ENCODE data around the gene KRTAP12-1. TPM values are rescaled to one million over a fixed set of nuclear protein-coding genes. Genes with fewer than 3 reads are reported as not detected.
A peak's percentile ranks its signal among the peaks of the same experiment; 100 is the strongest.

The KRTAP12-1 gene
- total RNA-seq, 1 donor from 2014 or later: not detected

DNA sequence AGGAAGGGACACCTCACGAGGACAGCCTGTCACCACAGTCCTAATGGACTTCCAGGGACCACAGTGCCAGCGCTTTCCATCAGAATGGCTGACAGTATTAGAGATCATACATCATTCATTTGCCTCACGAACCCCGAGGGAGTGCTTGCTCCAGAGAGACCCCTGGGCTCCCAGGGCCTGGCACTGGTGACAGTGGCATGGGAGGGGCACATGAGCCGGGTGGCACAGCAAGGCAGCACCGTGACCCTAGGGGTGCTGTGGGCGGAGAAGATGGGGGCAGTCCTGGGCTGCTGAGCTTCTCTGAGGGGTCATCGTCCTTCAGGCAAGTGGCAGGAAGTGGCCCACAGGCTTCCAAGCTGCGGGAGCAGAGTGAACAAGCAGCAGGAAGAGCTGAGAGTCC is 45.8 kb upstream of the KRTAP12-1 start:
- peak; percentile 67 for DNase-seq (ENCODE audit: extremely low spot score, unreplicated experiment)
- Mint-ChIP-seq H3K4me1 (ENCODE audit: unreplicated experiment) (peaks cover 6% of the 10 kb centered on the region), H3K27ac (no peak overlapping the region), H3K27me3 (peaks cover 36% of the 10 kb centered on the region), H3K36me3 (no peaks in the 10 kb centered on the region), H3K4me3 (no peak overlapping the region), H3K9me3 (no peaks in the 10 kb centered on the region)
- TF ChIP-seq, protein P1, sequence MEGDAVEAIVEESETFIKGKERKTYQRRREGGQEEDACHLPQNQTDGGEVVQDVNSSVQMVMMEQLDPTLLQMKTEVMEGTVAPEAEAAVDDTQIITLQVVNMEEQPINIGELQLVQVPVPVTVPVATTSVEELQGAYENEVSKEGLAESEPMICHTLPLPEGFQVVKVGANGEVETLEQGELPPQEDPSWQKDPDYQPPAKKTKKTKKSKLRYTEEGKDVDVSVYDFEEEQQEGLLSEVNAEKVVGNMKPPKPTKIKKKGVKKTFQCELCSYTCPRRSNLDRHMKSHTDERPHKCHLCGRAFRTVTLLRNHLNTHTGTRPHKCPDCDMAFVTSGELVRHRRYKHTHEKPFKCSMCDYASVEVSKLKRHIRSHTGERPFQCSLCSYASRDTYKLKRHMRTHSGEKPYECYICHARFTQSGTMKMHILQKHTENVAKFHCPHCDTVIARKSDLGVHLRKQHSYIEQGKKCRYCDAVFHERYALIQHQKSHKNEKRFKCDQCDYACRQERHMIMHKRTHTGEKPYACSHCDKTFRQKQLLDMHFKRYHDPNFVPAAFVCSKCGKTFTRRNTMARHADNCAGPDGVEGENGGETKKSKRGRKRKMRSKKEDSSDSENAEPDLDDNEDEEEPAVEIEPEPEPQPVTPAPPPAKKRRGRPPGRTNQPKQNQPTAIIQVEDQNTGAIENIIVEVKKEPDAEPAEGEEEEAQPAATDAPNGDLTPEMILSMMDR (conservative IDR thresholded peaks at IDR 0.05): no peak

DNA sequence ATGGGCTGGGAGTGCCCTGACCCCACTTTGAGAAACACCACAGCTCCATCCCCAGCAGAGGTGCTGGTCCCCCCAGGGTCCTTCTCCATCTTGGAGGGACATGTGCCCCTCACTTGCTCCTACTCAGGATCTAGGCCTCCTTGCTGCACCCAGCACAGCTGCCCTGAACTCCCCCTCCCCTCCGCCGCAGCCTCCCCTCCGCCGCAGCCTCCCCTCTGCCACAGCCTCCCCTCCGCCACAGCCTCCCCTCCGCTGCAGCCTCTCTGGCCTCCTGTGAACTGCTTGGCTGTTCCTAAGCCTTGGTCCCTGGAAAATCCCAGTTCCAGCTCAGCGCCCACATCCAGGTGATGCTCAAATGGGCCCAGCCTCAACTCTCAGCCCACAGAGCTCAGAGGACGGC is 45.4 kb upstream of the KRTAP12-1 start:
- DNase-seq (ENCODE audit: extremely low spot score, unreplicated experiment): peak; percentile 60
- no peak overlapping the region for H3K4me3 Mint-ChIP-seq
- no peaks in the 10 kb centered on the region for H3K36me3 Mint-ChIP-seq
- H3K27ac Mint-ChIP-seq: no peak overlapping the region
- peaks cover 10% of the 10 kb centered on the region for H3K4me1 Mint-ChIP-seq (ENCODE audit: unreplicated experiment)
- no peaks in the 10 kb centered on the region for H3K9me3 Mint-ChIP-seq
- TF ChIP-seq, protein P1 (conservative IDR thresholded peaks at IDR 0.05): no peak
- H3K27me3 Mint-ChIP-seq: peaks cover 39% of the 10 kb centered on the region

DNA sequence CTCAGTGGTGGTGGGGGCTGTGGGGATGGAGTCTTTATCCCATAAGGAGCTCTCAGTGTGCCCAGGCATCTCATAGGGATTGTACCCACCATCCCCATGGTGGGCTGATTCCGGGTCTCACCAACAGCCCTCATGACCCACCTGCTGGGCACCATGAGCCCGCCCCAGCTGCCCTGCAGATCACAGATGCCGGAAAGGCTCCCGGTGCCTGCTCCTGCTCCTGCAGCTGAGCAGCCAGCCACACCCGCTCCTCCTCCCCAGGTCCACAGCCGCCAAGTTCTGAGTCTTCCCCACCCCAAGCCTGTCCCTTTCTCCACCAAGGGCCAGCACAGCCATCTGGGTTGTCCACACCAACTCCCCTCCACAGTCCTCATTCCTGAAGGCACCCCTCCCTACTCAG is 44.9 kb upstream of the KRTAP12-1 start:
- TF ChIP-seq, protein P1 (conservative IDR thresholded peaks at IDR 0.05): no peak
- no peaks in the 10 kb centered on the region for H3K9me3 Mint-ChIP-seq
- peaks cover 10% of the 10 kb centered on the region for H3K4me1 Mint-ChIP-seq (ENCODE audit: unreplicated experiment)
- peak; percentile 56 for DNase-seq (ENCODE audit: extremely low spot score, unreplicated experiment)
- H3K4me3 Mint-ChIP-seq: no peak overlapping the region
- no peaks in the 10 kb centered on the region for H3K36me3 Mint-ChIP-seq
- H3K27ac Mint-ChIP-seq: no peak overlapping the region
- H3K27me3 Mint-ChIP-seq: peaks cover 36% of the 10 kb centered on the region

DNA sequence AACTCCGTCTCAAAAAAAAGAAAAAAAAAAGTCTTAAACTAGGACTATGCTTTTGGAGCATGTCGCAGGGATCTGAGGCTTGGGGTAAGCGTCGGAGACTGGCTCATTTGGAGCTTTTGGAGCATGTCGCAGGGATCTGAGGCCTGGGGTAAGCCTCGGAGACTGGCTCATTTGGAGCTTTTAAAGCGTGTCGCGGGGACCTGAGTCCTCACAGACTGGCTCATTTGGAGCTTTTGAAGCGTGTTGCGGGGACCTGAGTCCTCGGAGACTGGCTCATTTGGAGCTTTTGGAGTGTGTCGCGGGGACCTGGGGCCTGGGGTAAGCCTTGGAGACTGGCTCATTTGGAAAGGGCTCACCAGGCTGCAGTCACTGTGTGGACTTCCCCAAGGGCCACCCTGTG is 43.0 kb upstream of the KRTAP12-1 start:
- H3K9me3 Mint-ChIP-seq: no peaks in the 10 kb centered on the region
- H3K27ac Mint-ChIP-seq: no peak overlapping the region
- TF ChIP-seq, protein P1 (conservative IDR thresholded peaks at IDR 0.05): no peak
- peaks cover 10% of the 10 kb centered on the region for H3K4me1 Mint-ChIP-seq (ENCODE audit: unreplicated experiment)
- DNase-seq (ENCODE audit: extremely low spot score, unreplicated experiment): peak; percentile 43
- H3K4me3 Mint-ChIP-seq: no peak overlapping the region
- peaks cover 29% of the 10 kb centered on the region for H3K27me3 Mint-ChIP-seq
- no peaks in the 10 kb centered on the region for H3K36me3 Mint-ChIP-seq

DNA sequence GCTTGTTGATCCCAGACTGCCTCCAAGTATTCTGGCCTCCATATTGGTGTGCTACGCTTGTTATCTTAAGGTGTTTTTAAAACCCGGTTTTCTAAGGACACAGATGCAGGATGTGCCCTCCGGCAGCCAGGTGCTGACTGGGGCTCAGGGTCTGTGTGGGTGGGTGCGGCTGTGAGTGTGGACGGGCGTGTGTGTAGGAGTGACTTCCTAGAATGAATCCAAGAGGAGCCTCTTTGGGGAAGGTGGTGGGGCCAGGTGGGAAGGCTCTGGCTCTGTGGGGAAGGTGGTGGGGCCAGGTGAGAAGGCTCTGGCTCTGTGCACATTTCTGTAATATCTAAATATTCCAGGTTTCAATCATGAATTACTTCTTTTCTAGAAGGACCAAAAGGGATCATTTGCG is 42.2 kb upstream of the KRTAP12-1 start:
- peak; percentile 65 for DNase-seq (ENCODE audit: extremely low spot score, unreplicated experiment)
- TF ChIP-seq, protein P1 (conservative IDR thresholded peaks at IDR 0.05): no peak
- Mint-ChIP-seq H3K27ac (no peak overlapping the region), H3K27me3 (peaks cover 35% of the 10 kb centered on the region), H3K4me3 (peak overlapping the region; percentile 45), H3K9me3 (no peaks in the 10 kb centered on the region), H3K36me3 (no peaks in the 10 kb centered on the region), H3K4me1 (ENCODE audit: unreplicated experiment) (peaks cover 10% of the 10 kb centered on the region)

Data from type B pancreatic cell (in vitro differentiated cells).